Hepatocyte (in vitro differentiated cells): ENCODE measurements around the gene FNDC3B.

Experiments
- CTCF ChIP-seq: fragments of 200-600 bp; sonication (generic); IDR thresholded peaks from 2 replicates; pipeline ENCODE4 v1.5.1; 2016; ENCODE audit warnings: antibody characterized with exemption, mild to moderate bottlenecking; ENCODE audit not compliant: poor library complexity
- EZH2 ChIP-seq: fragments of 200-600 bp; sonication (generic); IDR thresholded peaks from 2 replicates; pipeline ENCODE4 v1.6.1; 2016; ENCODE audit warnings: antibody characterized with exemption, mild to moderate bottlenecking, borderline replicate concordance

- TF ChIP-seq CTCF, result no peak
- no peak for TF ChIP-seq EZH2
Measured at GRCh38 chr3:172319595-172319994, 280.2 kb downstream of the FNDC3B start.
